Activated CD4-positive, alpha-beta T cell treated with anti-CD3 and anti-CD28 coated beads for 24 hours (primary cell): Measurements from ENCODE around the gene B4GALT3.

ENCODE experiments used
- DNase-seq, 2 donors: peaks; one replicate each; pipeline ENCODE4 v3.0.0-alpha.2; 2020; ENCODE audit warnings: low read depth in 2 of 2

The B4GALT3 gene

DNA sequence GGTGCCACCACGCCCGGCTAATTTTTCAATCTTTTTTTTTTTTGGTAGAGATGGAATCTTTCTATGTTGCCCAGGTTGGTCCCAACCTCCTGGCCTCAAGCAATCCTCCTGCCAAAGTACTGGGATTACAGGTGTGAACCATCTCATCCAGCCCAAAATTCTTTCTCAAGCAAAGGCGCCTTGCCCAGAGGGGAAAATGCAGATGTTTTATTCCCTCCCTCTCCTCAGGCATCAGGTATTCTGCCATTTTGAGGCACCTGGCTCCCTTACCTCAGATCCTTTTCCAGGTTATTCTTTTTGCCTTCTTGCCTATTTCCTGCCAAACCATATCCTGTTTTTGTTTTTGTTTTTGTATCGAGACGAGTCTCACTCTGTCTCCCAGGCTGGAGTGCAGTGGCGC lies 11.1 kb upstream of the B4GALT3 start:
- DNase-seq: no peak

DNA sequence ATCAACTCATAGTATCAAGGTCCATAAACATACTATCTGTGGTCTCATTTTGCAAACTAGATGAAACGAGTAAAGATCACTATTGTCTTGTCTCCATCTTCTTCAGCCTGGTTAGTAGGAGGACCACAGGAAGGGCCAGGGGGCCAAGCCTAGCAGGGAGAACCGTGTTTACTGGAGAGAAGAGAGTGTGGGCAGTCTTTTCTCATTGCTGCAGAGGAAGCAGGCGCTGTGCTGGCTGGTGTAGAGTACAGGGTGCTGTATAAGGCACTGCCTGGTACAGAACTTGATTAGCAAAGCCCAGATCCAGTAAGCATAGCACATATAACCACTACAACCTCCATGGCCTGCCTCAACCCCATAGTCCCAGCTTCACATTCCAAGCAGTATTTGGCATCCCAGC lies 10.0 kb upstream of the B4GALT3 start:
- DNase-seq: no peak

DNA sequence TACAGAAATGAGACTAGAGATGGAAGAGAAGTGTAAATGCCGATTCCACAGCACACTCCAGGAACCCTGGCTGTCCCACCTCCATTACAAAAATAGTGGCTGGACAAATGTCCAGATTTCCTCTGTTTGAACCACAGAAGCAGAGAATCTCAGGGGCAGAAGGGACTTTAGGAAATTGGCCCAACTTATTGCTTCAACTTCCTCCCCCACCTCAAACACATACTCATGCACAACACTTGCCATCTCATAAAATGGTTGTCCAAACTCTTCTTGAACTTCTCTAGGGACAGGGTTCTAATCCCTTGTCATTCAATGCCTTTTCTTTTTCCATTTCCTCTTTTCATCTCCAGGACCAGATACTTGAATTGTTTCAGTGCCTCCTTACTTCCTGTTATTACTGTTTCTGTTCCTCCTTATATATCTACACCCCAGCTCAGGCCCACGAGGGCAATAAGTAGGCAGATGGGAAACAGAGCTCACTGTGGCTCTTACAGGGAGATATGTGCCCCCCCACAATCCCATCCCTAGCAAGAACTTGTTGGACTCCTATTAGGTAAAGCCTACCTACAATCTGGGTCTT lies 8.5 kb upstream of the B4GALT3 start:
- no peak for DNase-seq

DNA sequence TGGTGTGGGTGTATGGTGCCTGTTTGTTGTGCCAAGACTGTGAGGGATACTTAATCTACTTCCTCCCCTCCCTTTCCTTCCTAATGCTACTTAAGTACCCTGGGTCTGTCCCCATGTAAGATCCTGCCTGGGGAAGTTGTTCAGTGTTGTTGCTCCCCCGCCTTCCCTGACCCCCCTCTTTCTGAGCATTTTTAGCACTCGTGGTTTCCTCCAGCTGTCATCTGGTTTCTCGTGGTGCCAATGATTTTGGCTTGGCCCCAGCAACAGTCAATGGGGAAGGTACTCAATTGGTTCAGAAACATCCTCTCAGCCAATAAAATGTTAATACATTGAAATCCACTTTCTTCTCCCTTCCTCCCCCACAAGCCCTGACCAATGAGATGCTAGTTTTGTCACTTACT lies 8.0 kb upstream of the B4GALT3 start:
- DNase-seq: peak; percentile 38 to 46

- peak; percentile 49 to 53 for DNase-seq
Observed at GRCh38 chr1:161182214-161182613, 4.9 kb upstream of the B4GALT3 start.

GRCh38 chr1:161180639-161181038 lies 3.3 kb upstream of the B4GALT3 start:
- no peak for DNase-seq

- no peak for DNase-seq
Observed at GRCh38 chr1:161179698-161180097, 2.4 kb upstream of the B4GALT3 start.

- DNase-seq: no peak
Observed at GRCh38 chr1:161177936-161178244, 583 bp upstream of the B4GALT3 start.

GRCh38 chr1:161176468-161177111 lies 717 bp downstream of the B4GALT3 start:
- no peak for DNase-seq

GRCh38 chr1:161175771-161176453 lies 1.4 kb downstream of the B4GALT3 start:
- DNase-seq: no peak

DNA sequence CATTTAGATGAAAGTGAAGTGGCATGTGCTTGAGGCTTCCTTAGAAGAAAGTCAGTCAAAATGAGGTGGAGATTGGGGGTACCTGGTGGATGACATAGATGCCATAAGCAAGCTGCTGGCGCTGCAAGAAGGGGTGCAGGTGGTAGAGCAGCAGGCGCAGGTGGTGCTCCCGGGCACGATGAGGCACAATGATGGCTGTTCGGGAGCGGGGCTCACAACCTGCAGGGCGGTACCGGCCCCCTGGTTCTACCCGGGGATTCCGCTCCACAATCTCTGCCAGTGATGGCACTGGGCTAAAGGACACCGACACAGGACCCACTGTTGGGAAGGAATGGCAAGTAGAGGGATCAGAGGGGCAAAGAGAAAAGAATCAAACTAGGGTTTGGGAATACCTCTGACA lies 2.4 kb downstream of the B4GALT3 start:
- DNase-seq: no peak

DNA sequence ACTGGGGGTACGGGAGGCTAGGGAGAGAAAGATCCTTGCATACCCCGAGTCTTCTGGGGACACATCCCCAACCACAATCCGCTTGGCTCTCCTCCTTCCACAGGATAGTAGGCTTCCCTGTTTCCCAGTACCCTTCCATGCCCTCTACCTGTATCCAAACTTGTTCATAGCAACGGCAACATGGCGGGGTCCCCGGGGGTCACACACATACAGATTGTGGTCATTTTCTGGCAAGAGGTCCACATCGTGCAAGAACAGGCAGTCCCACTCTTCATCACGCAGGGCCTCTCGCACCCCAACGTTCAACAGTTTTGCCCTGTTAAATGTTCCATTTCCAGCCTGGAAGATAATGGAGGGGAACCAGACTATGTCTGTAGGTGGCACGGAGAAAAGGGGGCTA lies 3.6 kb downstream of the B4GALT3 start:
- no peak for DNase-seq

DNA sequence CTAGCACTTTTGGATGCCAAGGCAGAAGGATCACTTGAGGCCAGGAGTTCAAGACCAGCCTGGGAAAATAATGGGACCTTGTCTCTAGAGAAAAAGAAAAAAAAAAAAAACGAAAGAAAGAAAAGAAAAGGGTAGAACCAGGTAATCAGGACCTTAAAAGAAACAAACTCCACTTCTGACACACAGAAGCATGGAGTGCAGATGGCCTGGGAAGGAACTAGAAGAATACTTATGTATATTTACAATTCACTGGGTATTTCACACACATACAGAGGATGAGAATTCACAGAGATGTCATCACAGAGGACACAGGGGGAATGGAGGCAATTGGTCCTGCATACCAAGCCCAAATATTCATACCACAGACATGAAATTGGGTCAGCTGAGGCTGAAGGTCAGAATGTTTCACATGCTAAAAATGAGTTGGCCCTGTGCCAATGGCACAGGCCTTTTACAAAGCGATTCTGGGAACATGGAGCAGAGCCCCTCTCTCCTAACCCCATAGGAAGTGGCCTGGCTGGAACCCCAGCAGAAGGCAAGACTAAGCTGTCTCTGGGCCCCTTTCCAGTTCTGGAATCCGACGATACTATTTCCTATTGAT lies 4.4 kb downstream of the B4GALT3 start:
- no peak for DNase-seq

DNA sequence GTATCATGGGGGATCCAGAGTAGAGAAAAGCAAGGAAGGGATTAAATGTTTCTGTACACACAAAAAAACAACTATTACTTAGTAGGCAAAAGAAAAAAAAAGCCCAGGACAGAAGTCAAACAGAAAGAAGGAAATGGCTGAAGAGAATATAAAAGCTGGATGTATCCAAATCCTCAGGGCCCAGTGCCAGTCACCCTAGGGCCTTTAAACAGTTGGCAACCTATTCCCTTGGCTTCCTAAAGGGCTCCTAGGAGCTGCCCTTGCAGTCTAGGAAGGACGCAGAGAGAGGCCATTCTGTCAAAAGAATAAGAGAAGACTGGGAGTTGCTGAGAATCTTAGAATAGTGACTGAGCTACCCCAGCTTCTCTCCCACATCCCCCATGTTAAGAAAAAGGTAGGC lies 5.0 kb downstream of the B4GALT3 start:
- no peak for DNase-seq

DNA sequence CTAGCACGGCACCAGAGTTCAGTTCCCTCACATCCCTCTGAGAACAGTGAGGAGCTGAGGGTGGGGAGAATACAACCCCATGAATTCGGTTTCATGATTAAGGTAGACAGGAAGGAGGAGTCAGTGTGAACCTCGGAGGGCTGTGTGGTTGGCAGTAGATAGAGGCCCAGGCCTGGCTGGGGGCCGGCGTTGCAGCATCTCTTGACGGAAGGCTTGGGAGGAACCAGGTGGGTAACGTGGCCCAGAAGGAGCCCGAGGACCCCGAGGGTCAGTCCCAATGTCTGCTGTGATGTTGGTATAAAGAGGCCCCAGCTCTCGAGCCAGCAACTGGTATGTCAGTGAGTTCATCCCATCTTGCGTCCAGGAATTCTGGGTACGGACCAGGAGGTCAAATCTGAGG lies 5.6 kb downstream of the B4GALT3 start:
- no peak for DNase-seq

DNA sequence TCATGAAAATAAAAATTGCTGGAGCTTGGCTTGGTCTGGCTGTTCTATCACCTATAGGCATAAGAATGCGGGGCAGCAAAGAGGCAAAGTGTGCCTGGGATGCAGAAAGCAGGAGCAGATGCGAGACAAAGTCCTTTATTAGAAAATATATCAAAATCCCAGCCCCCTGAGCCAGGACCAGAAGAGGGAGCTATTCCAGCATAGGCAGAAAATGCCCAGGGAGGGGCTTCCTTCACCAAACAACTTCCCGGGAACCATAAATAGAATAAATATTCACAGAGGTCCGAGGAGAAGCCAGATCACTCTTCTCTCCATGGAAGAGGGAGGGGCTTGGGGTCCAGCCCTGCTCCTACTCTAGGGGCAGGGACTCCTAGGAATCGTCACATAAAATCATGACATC lies 6.1 kb downstream of the B4GALT3 start:
- no peak for DNase-seq

GRCh38 chr1:161168906-161169305 lies 8.4 kb downstream of the B4GALT3 start:
- no peak for DNase-seq

GRCh38 chr1:161166669-161167548 lies 10.4 kb downstream of the B4GALT3 start:
- no peak for DNase-seq

DNA sequence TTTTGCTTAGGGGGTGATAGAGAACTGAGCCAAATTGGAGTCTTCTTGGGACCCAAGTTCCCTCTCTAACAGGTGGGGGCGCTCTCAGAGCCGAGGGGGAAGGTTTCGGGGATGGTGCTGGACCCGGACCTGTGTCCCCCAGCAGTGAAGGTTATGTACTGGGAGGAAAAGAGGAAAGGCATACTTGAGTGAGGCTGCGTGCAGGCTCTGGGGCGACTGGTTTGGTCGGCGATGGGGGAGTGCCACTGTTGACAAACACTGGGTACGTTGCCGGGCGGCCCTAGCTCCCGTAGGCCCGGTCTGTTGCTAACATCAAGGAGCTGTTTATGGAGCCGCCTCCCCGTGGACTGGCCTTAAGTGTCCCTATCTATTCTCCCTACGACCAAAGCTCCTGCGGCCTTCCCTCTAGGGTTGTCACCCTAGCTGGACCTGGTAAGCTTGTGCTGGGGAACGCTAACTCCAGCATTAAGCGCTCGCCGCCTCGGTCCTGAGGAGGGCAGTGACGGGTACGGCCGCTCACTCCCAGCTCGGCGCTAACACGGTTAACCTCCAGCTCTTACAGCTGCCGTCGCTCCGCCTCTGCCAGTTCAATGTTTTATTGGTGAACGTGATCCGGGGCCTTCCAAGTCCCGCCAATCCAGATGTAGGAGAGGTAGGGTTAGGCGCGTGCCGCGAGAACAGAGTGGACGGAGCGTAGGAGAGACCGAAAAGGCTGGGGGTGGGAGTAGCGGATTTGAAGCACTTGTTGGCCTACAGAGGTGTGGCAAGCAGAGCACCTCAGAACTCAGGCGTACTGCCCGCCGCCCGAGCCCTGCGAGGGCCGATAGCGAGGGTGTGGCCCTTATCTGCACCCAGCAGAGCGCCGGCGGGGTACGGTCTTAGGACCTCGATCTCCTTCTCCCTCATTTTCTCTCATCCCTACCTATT lies 11.3 kb downstream of the B4GALT3 start, which contains the start of gene PPOX:
TSS of gene PPOX (plus strand) at position 685 of the 927 bp plus-strand sequence. CDS start 422 bp downstream, outside the sequence.
- peak; percentile 80 to 86 for DNase-seq

DNA sequence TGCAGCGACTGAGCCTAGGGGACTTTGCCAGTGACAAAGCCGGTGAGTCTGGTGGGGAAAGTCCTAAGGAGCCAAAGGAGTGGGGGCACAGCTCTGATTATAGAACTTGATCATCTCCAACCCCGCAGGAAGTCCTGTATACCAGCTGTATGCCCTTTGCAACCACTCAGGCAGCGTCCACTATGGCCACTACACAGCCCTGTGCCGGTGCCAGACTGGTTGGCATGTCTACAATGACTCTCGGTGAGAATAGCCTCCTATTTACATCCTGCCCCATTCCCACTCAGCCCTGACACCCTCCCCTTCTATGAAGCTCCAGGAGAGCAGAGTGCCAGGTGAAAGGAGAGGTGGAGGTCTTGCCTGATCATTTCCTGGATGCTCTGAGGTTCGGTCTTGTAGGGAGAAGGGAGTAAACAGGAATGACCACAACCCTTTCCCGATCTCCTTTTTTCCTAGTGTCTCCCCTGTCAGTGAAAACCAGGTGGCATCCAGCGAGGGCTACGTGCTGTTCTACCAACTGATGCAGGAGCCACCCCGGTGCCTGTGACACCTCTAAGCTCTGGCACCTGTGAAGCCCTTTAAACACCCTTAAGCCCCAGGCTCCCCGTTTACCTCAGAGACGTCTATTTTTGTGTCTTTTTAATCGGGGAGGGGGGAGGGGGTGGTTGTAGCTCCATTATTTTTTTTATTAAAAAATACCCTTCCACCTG lies 12.3 kb downstream of the B4GALT3 start:
- no peak for DNase-seq
